NCI-H524 treated with DMSO at 0.1 percent for 48 hours (cell line): Measurements from ENCODE around the gene TRIP11.
"Not testable (repeated sequence)": the region's sequence is repeated elsewhere in the genome, so short reads cannot be mapped to it uniquely, and the experiment has no call there.

Source experiments
- DNase-seq: peaks from one replicate; lab custom pipeline; 2025; lab: John Stamatoyannopoulos, UW

TRIP11 gene

GRCh38 chr14:92039719-92040430, at the start of gene TRIP11:
TRIP11 (minus strand) TSS chr14:92040059; CDS start chr14:92039685, 374 bp downstream.
- DNase-seq, result peak; percentile 78

GRCh38 chr14:92088494-92088893, 48.6 kb upstream of the TRIP11 start:
- DNase-seq, result no peak

- no peak for DNase-seq
These were observed 34.7 kb upstream of the TRIP11 start for GRCh38 chr14:92074555-92074954.

GRCh38 chr14:92058006-92058917, 18.4 kb upstream of the TRIP11 start:
- no peak for DNase-seq

GRCh38 chr14:92049781-92050180, 9.9 kb upstream of the TRIP11 start:
- DNase-seq, result no peak

GRCh38 chr14:92049221-92049620, 9.4 kb upstream of the TRIP11 start:
- not testable (repeated sequence) for DNase-seq

GRCh38 chr14:92045904-92046303, 6.0 kb upstream of the TRIP11 start:
- DNase-seq, result not testable (repeated sequence)

GRCh38 chr14:92041766-92042165, 1.9 kb upstream of the TRIP11 start:
- not testable (repeated sequence) for DNase-seq

GRCh38 chr14:92041203-92041602, 1.3 kb upstream of the TRIP11 start:
- DNase-seq, result no peak

- no peak for DNase-seq
These were observed 682 bp upstream of the TRIP11 start for GRCh38 chr14:92040431-92041051.

- peak; percentile 42 for DNase-seq
These were observed 668 bp downstream of the TRIP11 start for GRCh38 chr14:92039063-92039718.

- DNase-seq, result no peak
These were observed 1.9 kb downstream of the TRIP11 start for GRCh38 chr14:92037989-92038388.

GRCh38 chr14:92035890-92036289, 4.0 kb downstream of the TRIP11 start:
- DNase-seq, result no peak

- no peak for DNase-seq
These were observed 5.8 kb downstream of the TRIP11 start for GRCh38 chr14:92033906-92034687.

- no peak for DNase-seq
These were observed 6.4 kb downstream of the TRIP11 start for GRCh38 chr14:92033433-92033832.

GRCh38 chr14:92026548-92027190, 13.2 kb downstream of the TRIP11 start:
- no peak for DNase-seq

GRCh38 chr14:92022036-92022435, 17.8 kb downstream of the TRIP11 start:
- DNase-seq, result no peak

GRCh38 chr14:92021523-92021922, 18.3 kb downstream of the TRIP11 start:
- DNase-seq, result no peak

GRCh38 chr14:92014040-92014439, 25.8 kb downstream of the TRIP11 start:
- DNase-seq, result no peak

GRCh38 chr14:92012121-92012748, 27.6 kb downstream of the TRIP11 start:
- no peak for DNase-seq
